Stimulated activated naive CD8-positive, alpha-beta T cell treated with anti-CD3 and anti-CD28 coated beads, Interleukin-15, amount 100 ng/mL, for 72 hours (primary cell): ENCODE data around the gene LRRC3B.

ENCODE experiments used
- ATAC-seq: fragments of 150-1000 bp; cut with Tn5 transposase; 2 replicates; pipeline ENCODE4 v1.10.0; 2021; ENCODE audit warnings: mild to moderate bottlenecking, moderate library complexity
- DNase-seq, 2 donors: peaks; one replicate each; pipeline ENCODE4 v3.0.0; 2021 to 2022
- H3K27ac Mint-ChIP-seq, 2 donors: one replicate each; pipeline ENCODE4 v1.8.0; 2022; ENCODE audit warnings: mild to moderate bottlenecking in 2 of 2, mixed read lengths in 2 of 2, moderate library complexity in 2 of 2
- H3K27me3 Mint-ChIP-seq: one replicate; pipeline ENCODE4 v1.8.0; 2022; ENCODE audit warnings: mixed read lengths
- H3K4me1 Mint-ChIP-seq: one replicate; pipeline ENCODE4 v1.8.0; 2022; ENCODE audit warnings: mild to moderate bottlenecking, mixed read lengths
- H3K4me3 Mint-ChIP-seq, 2 donors: one replicate each; pipeline ENCODE4 v1.8.0; 2022; ENCODE audit warnings: mild to moderate bottlenecking in 2 of 2, mixed read lengths in 2 of 2, moderate library complexity in 1 of 2
- H3K9me3 Mint-ChIP-seq, 2 donors: one replicate each; pipeline ENCODE4 v1.8.0; 2022; ENCODE audit warnings: mixed read lengths in 2 of 2

Gene LRRC3B

DNA sequence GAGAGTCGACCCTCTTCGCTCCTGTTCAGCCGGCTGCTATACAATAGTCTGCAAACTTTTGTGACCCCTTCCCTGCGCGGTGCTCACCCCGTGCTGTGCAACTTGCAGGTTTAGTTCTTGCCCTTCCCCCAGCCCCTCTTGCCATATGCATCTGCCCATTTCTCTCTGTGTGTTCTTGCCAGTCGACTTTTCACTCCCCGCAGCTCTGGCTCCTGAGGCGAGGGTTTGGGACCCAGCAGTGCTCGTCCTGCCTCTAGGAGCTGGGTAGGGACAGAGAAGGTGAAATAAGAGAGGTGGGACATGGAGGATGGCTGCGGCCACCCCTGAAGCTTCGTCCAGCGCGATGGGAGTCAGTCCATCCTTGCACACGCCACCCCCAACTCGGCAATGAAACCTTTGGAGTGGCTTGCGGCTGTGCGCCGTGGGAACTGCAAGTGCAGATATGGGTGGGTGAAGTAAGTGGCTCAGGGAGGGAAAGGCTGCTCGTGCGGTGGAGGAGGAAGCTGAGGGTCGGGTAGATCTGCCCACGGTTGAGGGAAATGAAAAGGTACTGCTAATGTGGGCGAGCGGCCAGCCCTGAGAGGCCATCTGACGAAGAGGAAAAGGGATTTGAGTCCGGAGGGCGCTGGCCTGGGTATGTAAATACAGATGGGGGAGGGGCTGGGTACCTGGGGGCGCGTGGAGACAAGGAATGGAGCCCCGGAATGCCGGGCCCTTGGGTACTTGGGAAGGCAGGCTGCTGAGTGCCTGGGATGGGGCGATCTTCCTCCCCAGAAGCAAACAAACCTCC, 1.0 kb downstream of the LRRC3B start:
- DNase-seq (no peak), ATAC-seq (no peak)
- Mint-ChIP-seq H3K27ac (no peak overlapping the region), H3K4me1 (peaks cover 7% of the 10 kb centered on the region), H3K4me3 (no peak overlapping the region), H3K9me3 (no peaks in the 10 kb centered on the region), H3K27me3 (peaks cover 50% of the 10 kb centered on the region)

GRCh38 chr3:26624209-26624765, 1.7 kb downstream of the LRRC3B start:
- peaks cover 50% of the 10 kb centered on the region for H3K27me3 Mint-ChIP-seq
- H3K4me1 Mint-ChIP-seq = peaks cover 7% of the 10 kb centered on the region
- no peak overlapping the region for H3K27ac Mint-ChIP-seq
- no peak overlapping the region for H3K4me3 Mint-ChIP-seq
- ATAC-seq (peak; percentile 40), DNase-seq (no peak)
- H3K9me3 Mint-ChIP-seq = no peaks in the 10 kb centered on the region

DNA sequence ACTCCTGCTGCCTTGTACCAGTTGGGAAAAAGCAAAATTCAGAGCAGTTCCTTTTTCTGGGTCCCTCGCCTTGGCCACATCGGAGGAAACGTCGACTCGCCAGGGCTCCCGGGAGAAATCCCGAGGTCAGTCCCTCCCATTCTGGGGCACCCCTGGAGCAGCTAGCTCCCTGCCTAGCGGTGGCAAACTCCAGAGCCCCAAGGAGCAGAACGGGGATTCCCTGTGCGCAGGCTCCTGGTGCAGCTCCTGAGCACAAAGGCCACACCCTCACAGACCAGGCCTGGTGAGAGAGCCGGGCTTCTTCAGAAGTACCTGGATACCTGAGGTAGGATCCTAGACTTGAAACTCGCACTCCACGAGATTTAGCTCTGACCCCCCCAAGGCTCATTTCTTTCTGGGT, 2.6 kb downstream of the LRRC3B start:
- Mint-ChIP-seq H3K27ac (no peak overlapping the region), H3K4me1 (peaks cover 7% of the 10 kb centered on the region), H3K27me3 (peaks cover 50% of the 10 kb centered on the region), H3K9me3 (no peaks in the 10 kb centered on the region), H3K4me3 (no peak overlapping the region)
- ATAC-seq (no peak), DNase-seq (no peak)

DNA sequence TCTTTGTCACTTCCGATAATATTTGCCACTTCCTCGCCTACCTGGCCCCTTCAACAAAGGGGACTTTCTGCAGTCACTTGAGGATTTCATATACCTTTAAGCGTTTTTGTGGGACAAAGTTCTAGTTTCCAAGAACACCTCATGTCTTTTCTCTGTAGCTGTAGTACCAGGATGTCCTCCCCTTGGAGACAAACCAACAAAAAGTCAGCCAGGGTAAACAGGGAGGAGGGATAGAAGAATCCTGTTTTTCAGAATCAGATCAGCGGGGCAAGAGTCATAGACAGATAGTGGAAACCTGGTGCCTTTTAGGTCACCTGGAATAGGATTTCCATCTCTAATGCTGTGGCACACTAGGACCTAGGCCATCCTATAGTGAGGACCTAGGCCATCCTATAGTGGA, 4.5 kb downstream of the LRRC3B start:
- DNase-seq (no peak), ATAC-seq (no peak)
- H3K27me3 Mint-ChIP-seq = peaks cover 38% of the 10 kb centered on the region
- no peak overlapping the region for H3K4me3 Mint-ChIP-seq
- no peak overlapping the region for H3K27ac Mint-ChIP-seq
- H3K4me1 Mint-ChIP-seq = peaks cover 7% of the 10 kb centered on the region
- no peaks in the 10 kb centered on the region for H3K9me3 Mint-ChIP-seq

DNA sequence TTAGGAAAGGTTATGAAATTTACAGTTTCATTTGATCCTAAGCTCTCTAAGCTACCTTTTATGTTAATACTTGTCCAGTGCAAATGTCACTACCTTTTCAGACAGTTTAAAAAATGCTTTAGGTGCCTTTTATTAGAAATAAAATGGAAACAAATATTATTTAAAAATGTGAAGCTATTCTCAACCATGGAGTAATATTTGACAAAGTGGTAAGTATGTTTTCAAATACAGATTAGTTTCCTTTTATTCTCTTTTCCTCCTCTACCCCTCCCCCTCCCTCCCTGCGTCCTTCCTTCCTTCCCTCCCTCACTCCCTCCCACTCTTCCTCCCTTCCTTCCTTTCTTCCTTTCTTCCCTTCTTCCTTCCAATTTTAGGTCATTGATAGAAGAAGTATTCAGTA, 6.3 kb downstream of the LRRC3B start:
- H3K27me3 Mint-ChIP-seq = peaks cover 20% of the 10 kb centered on the region
- H3K27ac Mint-ChIP-seq = no peak overlapping the region
- H3K4me1 Mint-ChIP-seq = no peaks in the 10 kb centered on the region
- ATAC-seq (no peak), DNase-seq (no peak)
- no peak overlapping the region for H3K4me3 Mint-ChIP-seq
- peaks cover 0 to 5% of the 10 kb centered on the region in 2 donors for H3K9me3 Mint-ChIP-seq

DNA sequence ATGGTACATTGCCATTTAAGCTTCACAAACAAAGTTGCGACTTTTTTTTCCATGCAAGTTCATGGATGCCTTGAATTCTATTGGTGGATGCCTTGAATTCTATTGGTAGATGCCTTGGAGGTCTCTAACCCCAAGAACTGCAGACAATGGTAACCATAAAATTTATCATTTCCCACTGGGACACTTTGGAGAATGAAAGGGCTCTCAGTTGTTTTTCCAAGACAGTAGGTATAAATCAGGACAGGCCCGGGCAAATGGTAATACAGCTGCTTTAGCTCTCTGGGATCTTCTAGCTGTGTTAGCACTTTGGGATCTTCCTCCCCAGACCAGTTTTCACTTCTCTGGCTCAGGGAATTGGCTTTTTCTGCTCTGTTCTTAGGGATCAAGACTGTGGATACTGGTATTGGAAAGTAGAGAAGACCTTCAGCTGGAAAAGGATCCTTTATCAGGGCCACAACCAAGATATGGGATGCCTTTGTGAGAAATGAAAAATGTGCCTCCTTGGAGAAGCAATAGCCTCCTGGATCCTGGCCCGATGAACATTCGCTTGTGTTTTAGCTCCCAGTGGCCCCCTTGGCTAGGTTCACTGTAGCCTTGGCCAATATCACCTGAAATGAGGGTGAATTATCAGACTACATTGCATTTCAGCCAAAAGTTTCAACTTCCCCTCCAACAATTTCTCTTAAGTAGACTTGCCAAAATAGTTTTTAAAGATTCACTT, 8.3 kb downstream of the LRRC3B start:
- Mint-ChIP-seq H3K9me3 (peaks cover 0 to 5% of the 10 kb centered on the region in 2 donors), H3K27ac (no peak overlapping the region), H3K4me1 (no peaks in the 10 kb centered on the region), H3K27me3 (peaks cover under 1% of the 10 kb centered on the region), H3K4me3 (no peak overlapping the region)
- ATAC-seq (no peak), DNase-seq (no peak)

GRCh38 chr3:26631390-26631738, 8.8 kb downstream of the LRRC3B start:
- Mint-ChIP-seq H3K4me1 (no peaks in the 10 kb centered on the region), H3K27me3 (no peaks in the 10 kb centered on the region), H3K9me3 (peaks cover 0 to 5% of the 10 kb centered on the region in 2 donors), H3K4me3 (no peak overlapping the region), H3K27ac (no peak overlapping the region)
- DNase-seq (no peak), ATAC-seq (no peak)

DNA sequence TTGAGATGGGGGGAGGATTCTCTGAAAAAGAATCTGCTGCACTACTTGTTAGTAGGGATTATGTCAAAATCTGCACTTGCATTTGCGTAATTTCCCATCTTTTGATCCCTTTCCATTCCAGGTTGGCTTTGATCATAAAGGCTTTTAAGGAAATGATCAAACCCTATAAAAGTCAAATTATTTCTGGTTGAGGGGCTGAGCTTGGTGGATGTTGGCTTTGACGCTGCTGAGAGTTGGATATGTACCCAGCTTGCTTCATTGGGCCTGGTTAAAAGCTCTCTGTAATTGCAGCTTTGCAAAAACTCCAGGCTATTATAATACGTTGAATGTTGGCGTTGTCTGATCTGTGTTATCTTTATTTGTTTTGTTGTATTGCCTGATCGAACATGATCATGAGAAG, 12.0 kb downstream of the LRRC3B start:
- H3K4me1 Mint-ChIP-seq = no peaks in the 10 kb centered on the region
- H3K4me3 Mint-ChIP-seq = no peak overlapping the region

DNA sequence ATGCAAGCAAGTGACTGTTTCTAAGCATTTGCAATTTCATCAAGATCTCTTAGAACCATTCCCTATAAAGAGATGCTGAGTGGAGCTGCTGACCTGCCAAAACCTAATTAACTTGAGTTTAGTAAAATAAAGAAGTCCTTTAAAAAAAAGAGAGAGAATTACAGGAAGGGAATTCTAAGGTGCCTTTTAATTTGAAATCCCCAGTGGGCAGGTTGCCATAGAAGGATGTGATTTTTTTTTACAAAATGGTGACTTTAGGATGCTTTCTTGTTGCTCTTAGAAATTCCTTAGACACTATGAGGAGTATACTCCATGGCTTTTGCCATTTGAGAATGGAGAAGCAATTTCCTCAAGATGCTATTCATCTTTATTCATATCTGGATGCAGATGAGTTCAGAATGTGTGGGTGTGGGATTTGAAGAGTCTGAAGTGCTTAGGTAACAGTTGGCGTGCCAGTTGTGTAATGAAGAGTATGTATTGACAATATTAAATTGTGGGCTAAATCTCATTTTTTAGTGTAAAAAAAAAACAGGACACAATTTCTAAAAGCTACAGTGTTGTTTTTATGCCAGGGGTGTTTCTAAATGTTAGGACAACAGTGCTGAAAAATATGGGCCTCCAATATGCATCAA, 13.6 kb downstream of the LRRC3B start:
- Mint-ChIP-seq H3K9me3 (peaks cover 0 to 5% of the 10 kb centered on the region in 2 donors), H3K27me3 (no peaks in the 10 kb centered on the region), H3K4me1 (no peaks in the 10 kb centered on the region), H3K27ac (no peak overlapping the region), H3K4me3 (no peak overlapping the region)
- DNase-seq = no peak
- no peak for ATAC-seq

More for the DNA sequence above, 12.0 kb downstream of the LRRC3B start:
- ATAC-seq (no peak), DNase-seq (no peak)
- Mint-ChIP-seq H3K27me3 (no peaks in the 10 kb centered on the region), H3K27ac (no peak overlapping the region), H3K9me3 (peaks cover 0 to 5% of the 10 kb centered on the region in 2 donors)

DNA sequence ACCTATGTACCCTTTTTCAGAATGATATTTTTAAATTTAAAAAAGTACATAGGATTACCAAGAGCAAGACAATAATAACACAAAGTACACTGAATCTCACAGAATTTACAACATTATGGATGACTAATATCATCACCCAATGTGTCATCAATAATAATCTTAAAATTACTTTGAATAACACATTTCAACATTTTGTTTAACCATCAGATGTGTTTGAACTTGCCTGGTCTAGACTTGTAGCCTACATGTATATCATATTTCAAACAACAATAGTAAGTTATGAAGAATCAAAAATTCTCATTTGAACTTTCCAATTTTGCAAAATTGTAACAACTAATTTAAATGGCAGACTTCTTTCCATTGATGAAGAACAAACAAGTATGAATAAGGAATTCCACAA, 15.1 kb downstream of the LRRC3B start:
- no peaks in the 10 kb centered on the region for H3K27me3 Mint-ChIP-seq
- DNase-seq (no peak), ATAC-seq (no peak)
- H3K9me3 Mint-ChIP-seq = peaks cover 0 to 5% of the 10 kb centered on the region in 2 donors
- H3K27ac Mint-ChIP-seq = no peak overlapping the region
- H3K4me3 Mint-ChIP-seq = no peak overlapping the region
- no peaks in the 10 kb centered on the region for H3K4me1 Mint-ChIP-seq

GRCh38 chr3:26638113-26638512, 15.5 kb downstream of the LRRC3B start:
- no peak overlapping the region for H3K27ac Mint-ChIP-seq
- H3K27me3 Mint-ChIP-seq = no peaks in the 10 kb centered on the region
- H3K4me1 Mint-ChIP-seq = no peaks in the 10 kb centered on the region
- ATAC-seq = no peak
- H3K4me3 Mint-ChIP-seq = no peak overlapping the region
- DNase-seq = no peak
- peaks cover 0 to 1% of the 10 kb centered on the region in 2 donors for H3K9me3 Mint-ChIP-seq

- DNase-seq = no peak
- Mint-ChIP-seq H3K9me3 (no peaks in the 10 kb centered on the region), H3K27me3 (no peaks in the 10 kb centered on the region), H3K4me1 (no peaks in the 10 kb centered on the region), H3K4me3 (no peak overlapping the region), H3K27ac (no peak overlapping the region)
- no peak for ATAC-seq
Observed at GRCh38 chr3:26639339-26639738, 16.8 kb downstream of the LRRC3B start.

- Mint-ChIP-seq H3K4me3 (no peak overlapping the region), H3K4me1 (no peaks in the 10 kb centered on the region), H3K27ac (no peak overlapping the region), H3K9me3 (peaks cover 0 to 3% of the 10 kb centered on the region in 2 donors), H3K27me3 (no peaks in the 10 kb centered on the region)
- ATAC-seq (no peak), DNase-seq (no peak)
Observed at GRCh38 chr3:26647078-26647477, 24.5 kb downstream of the LRRC3B start.

GRCh38 chr3:26648461-26648860, 25.9 kb downstream of the LRRC3B start:
- Mint-ChIP-seq H3K9me3 (peaks cover 0 to 3% of the 10 kb centered on the region in 2 donors), H3K27ac (no peak overlapping the region), H3K4me1 (no peaks in the 10 kb centered on the region), H3K4me3 (no peak overlapping the region), H3K27me3 (no peaks in the 10 kb centered on the region)
- DNase-seq (no peak), ATAC-seq (no peak)

- H3K9me3 Mint-ChIP-seq = peaks cover 0 to 3% of the 10 kb centered on the region in 2 donors
- H3K27ac Mint-ChIP-seq = no peak overlapping the region
- H3K27me3 Mint-ChIP-seq = no peaks in the 10 kb centered on the region
- ATAC-seq (no peak), DNase-seq (no peak)
- no peaks in the 10 kb centered on the region for H3K4me1 Mint-ChIP-seq
- no peak overlapping the region for H3K4me3 Mint-ChIP-seq
Observed at GRCh38 chr3:26652164-26652563, 29.6 kb downstream of the LRRC3B start.
